NOMO-1 treated with DMSO at 0.1 percent for 48 hours (cell line): ENCODE results near the gene SCO2.

Experiments
- DNase-seq: peaks from one replicate; lab custom pipeline; 2025; ENCODE audit not compliant: unreplicated experiment; lab: John Stamatoyannopoulos, UW

SCO2 gene

DNA sequence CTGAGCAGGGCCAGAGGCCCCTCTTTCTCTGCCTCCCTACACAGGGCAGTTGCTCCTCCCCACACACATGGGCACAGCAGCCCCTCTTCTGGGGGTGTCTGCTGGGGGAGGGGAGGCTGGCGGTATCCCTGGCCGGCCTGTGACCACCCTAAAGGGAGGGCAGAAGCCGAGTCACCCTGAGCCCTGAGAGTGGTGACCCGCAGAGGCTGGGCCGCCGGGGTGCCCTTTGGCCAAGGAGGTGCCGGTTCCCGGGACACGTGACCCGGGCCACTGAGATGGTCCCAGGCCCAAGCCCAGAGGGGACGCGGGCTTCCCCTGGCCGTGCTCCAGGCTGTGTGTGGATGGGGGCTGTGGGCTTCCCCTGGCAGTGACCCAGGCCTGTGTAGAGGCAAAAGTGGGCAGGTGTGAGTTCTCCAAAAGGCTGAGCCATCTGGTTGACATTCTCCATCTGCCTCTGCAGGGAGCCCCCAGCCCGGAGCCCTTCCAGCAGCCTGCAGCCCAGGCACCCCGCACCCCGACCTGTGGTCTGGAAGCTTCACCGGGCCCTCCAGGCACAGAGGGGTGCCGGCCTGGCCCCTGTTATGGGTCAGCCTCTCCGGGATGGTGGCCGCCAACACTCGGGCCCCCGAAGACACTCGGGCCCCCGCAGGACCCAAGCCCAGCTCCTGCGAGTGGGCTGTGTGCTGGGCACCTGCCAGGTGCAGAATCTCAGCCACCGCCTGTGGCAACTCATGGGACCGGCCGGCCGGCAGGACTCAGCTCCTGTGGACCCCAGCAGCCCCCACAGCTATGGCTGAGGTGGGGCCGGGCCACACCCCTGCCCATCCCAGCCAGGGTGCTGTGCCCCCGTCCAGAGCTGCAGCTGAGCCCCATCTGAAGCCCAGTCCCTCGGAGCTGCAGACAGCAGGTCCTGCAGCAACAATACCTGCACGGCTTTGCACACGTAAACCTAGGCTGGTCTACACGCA is 43.0 kb downstream of the SCO2 start:
- no peak for DNase-seq

DNA sequence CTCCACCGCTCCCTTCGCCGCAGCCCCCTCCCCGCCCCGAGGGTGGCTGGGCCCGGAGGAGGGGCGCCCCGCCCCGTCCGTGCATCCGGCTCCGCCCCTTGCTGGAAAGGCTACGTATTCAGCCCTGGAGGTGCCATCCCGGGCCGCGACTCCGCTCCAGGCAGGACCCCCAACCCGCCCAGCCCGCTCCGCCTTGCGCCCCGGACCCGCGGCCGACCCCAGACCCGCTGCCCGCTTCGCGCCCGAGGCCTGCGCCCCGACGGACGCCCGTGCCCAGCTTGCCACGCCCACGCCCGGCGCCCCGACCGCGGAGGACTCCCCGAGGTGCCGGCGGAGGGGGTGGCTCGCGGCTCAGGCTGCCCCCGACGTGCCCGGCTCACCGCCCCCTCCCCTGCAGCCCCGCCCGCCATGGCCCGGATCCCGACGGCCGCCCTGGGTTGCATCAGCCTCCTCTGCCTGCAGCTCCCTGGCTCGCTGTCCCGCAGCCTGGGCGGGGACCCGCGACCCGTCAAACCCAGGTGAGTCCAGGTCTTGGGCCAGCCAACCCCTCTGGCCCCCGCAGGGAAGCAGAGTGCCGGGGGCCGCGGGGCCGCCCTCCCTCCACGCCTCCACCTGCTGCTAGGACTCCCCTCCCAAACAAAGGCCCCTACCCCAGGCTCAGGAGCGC is 43.8 kb downstream of the SCO2 start, which contains the start of gene ADM2:
Gene ADM2 (plus strand): TSS at position 104 of the 667 bp plus-strand sequence. CDS start 305 bp downstream, at position 409.
- DNase-seq = no peak

DNA sequence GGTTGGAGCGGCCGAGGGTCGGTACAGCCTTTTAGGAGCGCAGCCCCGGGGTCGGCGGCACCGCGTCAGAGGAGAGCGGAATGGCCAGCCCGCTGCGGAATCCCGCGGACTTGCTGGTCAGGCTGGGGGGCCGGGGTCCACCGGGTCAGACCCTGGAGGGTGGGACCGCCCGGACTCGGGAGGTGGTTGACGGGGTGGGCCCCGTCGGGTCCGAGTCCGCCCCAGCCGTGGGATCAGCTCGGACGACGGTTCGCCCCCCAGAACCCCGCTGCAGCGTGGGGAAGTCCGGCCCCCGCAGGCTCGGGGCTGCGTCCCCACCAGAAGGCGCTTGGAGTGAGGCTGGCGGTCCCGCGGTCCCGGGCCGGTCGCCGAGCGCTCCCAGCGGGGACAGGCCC is 44.4 kb downstream of the SCO2 start:
- DNase-seq = no peak

DNA sequence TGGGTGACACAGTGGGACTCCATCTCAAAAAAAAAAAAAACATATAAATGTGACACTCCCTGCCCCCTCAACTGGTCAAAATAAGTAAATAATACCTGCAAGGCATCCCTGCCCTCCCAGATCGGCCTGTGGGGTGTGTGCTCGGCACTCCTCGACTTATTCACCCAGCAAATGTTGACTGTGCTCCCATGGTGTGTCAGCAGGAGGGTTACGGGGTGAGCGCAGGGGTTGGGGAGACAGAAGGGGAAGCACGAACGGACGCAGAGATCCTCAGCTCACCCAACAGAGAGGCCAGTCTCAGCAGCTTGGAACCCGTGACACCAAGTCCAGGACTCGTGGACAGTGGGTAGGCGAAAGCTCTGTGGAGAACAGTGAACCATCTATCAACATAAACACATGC is 45.7 kb downstream of the SCO2 start:
- DNase-seq = no peak

DNA sequence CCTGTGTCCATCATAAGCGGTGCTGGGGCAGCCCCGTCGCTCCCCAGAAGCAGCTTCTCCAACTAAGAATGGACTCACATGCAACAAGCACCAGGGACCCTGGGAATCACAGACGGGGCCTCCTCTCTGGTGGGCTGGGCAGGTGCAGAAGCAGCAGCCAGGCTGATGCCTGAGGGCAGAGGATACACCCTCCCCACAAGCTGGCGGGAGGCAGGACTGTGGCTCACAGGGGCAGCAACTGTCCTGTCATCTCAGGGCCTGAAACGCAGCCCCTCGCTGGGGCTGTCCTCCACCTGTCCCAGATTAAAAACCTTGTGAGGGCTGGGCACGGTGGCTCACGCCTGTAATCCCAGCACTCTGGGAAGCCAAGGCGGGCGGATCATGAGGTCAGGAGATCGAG is 47.5 kb downstream of the SCO2 start:
- DNase-seq = no peak

DNA sequence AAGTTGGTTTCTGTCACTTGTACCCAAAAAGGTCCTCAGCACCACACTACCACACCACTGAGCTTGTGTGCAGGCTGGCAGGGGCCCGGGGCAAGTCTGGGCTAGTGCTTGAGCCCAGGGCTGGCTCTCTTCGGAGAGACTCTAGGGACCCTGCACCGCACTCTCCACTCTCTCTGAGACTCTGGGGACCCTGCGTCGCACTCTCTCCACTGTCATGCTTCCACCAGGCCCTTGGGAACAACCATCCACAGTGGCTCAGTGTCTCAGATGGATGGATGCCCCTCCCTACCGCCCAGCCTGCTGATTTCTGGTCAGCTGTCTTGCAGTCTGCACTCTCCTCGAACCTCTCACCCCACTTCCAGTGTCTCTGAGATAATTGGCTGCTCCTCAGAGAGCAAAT is 48.5 kb downstream of the SCO2 start:
- no peak for DNase-seq

DNA sequence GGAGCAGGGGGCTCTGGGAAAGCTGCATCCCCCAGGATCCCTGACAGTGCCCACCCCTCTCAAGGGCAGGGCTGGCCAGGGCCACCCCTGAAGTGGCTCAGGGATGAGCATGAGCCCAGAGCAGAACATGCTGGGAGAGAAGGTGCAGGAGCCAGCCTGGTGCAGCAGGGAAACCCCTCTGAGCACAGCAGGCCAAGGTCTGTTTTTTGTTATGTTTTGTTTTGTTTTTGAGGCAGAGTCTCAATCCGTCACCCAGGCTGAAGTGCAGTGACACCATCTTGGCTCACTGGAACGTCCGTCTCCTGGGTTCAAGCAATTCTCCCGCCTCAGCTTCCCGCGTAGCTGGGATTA is 49.8 kb downstream of the SCO2 start:
- no peak for DNase-seq

DNA sequence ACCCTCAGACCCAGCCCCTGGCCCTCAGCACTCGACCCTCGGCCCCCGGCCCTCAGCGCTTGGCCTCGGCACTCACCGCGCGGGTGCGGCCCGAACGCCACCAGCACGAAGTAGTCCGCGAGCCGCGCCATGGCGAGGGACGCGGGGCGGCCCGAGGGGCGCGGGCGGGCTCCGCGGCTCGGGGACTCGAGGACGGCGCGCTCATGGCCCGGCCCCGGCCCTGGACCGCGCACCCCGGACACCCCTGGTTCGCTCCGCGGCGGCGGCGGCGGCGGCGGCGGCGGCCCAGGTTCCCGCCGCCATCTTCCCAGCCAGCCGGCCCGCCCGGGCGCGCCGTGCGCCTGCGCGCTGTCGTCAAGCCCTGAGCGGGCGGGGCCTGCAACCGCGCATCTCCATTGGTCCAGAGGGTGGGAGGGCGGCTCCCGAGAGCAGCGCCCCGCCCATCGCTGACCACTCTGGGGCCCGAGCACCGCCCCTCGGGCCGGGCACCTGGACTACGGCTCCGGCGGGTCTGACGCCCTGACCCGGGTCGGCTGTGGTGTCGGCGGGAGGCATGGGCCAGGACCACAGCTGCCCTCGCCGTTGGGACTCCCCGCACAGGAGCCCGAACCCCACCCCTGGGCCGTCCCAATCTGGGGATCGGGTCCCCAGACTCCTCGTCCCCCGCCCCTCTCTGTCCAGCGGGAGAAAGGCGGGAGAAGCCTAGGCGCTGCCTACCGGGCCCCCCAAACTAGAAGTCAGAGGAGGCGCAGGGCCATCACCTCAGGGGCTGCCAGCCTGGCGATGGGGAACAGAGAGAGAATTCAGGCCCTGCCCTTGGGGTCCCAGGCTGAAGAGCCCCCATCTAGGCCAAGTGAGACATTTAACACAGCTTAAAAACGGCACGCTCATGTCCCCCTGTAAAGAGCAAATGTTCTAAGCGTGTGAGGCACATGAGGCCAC is 50.4 kb downstream of the SCO2 start, which contains the start of gene SBF1:
Gene SBF1 (minus strand): TSS at position 326 of the 942 bp plus-strand sequence. CDS start 195 bp downstream, at position 131.
- DNase-seq = peak; percentile 79

DNA sequence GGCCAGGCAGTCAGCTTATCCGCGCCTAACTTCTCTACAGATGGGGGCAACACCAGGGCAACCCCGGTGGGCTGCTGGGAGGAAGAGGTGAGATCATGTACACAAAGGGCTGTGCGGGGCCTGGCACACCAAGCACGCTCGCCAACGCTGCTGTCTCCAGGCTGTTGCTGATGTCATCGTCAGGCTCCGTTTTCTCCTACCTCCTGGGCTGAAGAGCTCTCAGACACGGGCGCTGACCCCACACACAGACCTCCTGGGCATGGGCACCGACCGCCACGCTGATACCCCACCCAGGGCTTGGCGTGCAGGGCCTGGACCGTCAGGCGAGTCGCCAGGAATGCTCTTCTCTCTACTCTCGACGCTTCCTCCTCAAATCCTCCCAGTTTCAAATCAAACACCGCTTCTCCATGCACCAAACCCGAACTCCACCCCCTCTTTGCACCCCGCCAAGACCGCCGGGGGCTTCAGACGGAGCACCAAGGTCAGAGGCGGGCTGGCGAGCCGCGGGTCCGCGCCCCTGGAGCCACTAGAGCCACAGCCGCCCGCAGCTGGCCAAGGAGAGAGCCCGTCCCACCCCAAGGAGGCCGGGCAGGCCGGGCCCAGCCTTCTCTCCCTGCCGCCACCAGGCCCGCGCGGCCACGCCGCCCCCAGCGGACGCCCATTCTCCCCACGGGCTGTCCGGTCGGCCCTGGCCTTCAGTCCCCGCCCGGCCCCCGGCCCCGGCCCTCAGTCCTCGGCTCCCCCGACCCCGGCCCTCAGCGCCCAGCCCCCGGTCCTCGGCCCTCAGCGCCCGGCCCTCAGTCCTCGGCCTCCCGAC is 51.3 kb downstream of the SCO2 start:
- peak; percentile 21 for DNase-seq
